H9 (cell line): ENCODE data around the gene FOXA2. TPM values are rescaled to one million over a fixed set of nuclear protein-coding genes. Genes with fewer than 3 reads are reported as not detected.

Experiments
- DNase-seq: peaks from one replicate; pipeline ENCODE4 v3.0.0-alpha.2; 2017
- H2AFZ ChIP-seq: one replicate; pipeline ENCODE4 v1.6.1; 2013; ENCODE audit warnings: mild to moderate bottlenecking, low read length, control low read depth, moderate library complexity
- H2AK5ac ChIP-seq: 2 replicates; pipeline ENCODE4 v1.6.1; 2013; ENCODE audit warnings: low read length, control low read depth, mixed read lengths; ENCODE audit not compliant: insufficient read length
- H2BK120ac ChIP-seq: one replicate; pipeline ENCODE4 v1.6.1; 2013; ENCODE audit warnings: low read depth, mild to moderate bottlenecking, low read length, control low read depth, inconsistent platforms; ENCODE audit not compliant: poor library complexity, severe bottlenecking
- H2BK12ac ChIP-seq: 2 replicates; pipeline ENCODE4 v1.6.1; 2013; ENCODE audit warnings: low read length, control low read depth, mixed read lengths, low read depth; ENCODE audit not compliant: insufficient read length
- H2BK15ac ChIP-seq: 2 replicates; pipeline ENCODE4 v1.6.1; 2013; ENCODE audit warnings: low read depth, low read length, control low read depth
- H2BK20ac ChIP-seq: one replicate; pipeline ENCODE4 v1.6.1; 2013; ENCODE audit warnings: low read depth, mild to moderate bottlenecking, low read length, control low read depth, inconsistent platforms; ENCODE audit not compliant: poor library complexity, severe bottlenecking
- H2BK5ac ChIP-seq: 2 replicates; pipeline ENCODE4 v1.6.1; 2013; ENCODE audit warnings: low read length, control low read depth, mixed read lengths; ENCODE audit not compliant: insufficient read length
- H3K14ac ChIP-seq: 2 replicates; pipeline ENCODE4 v1.6.1; 2013; ENCODE audit warnings: low read length, control low read depth; ENCODE audit not compliant: insufficient read depth
- H3K18ac ChIP-seq: 2 replicates; pipeline ENCODE4 v1.6.1; 2013; ENCODE audit warnings: low read depth, mild to moderate bottlenecking, mixed read lengths, low read length, control low read depth; ENCODE audit not compliant: insufficient read length
- H3K23ac ChIP-seq: 2 replicates; pipeline ENCODE4 v1.6.1; 2013; ENCODE audit warnings: low read length, control low read depth, mixed read lengths, low read depth; ENCODE audit not compliant: insufficient read length
- H3K23me2 ChIP-seq: 2 replicates; pipeline ENCODE4 v1.6.1; 2013; ENCODE audit warnings: low read depth, mild to moderate bottlenecking, mixed read lengths, low read length, control low read depth; ENCODE audit not compliant: insufficient read length, poor library complexity, severe bottlenecking
- H3K27ac ChIP-seq: 2 replicates; pipeline ENCODE4 v1.5.1; 2013; ENCODE audit warnings: low read length, control low read depth, mixed read lengths, low read depth; ENCODE audit not compliant: insufficient read length
- H3K27me3 ChIP-seq: 2 replicates; pipeline ENCODE4 v1.6.1; 2013; ENCODE audit warnings: low read length, control low read depth, inconsistent platforms; ENCODE audit not compliant: insufficient read depth
- H3K4ac ChIP-seq: 2 replicates; pipeline ENCODE4 v1.6.1; 2013; ENCODE audit warnings: low read depth, mild to moderate bottlenecking, control low read depth, inconsistent platforms, low read length, moderate library complexity
- H3K4me1 ChIP-seq: 2 replicates; pipeline ENCODE4 v1.6.1; 2013; ENCODE audit warnings: low read length, control low read depth, inconsistent platforms; ENCODE audit not compliant: insufficient read depth
- H3K4me2 ChIP-seq: 2 replicates; pipeline ENCODE4 v1.6.1; 2013; ENCODE audit warnings: low read length, control low read depth, mixed read lengths; ENCODE audit not compliant: insufficient read length, insufficient read depth
- H3K56ac ChIP-seq: 2 replicates; pipeline ENCODE4 v1.6.1; 2013; ENCODE audit warnings: low read depth, mild to moderate bottlenecking, mixed read lengths, low read length, control low read depth; ENCODE audit not compliant: insufficient read length
- H3K79me1 ChIP-seq: 2 replicates; pipeline ENCODE4 v1.6.1; 2013; ENCODE audit warnings: low read depth, mild to moderate bottlenecking, moderate library complexity, low read length, control low read depth, inconsistent platforms; ENCODE audit not compliant: insufficient read depth, poor library complexity, severe bottlenecking
- H3K79me2 ChIP-seq: 2 replicates; pipeline ENCODE4 v1.6.1; 2013; ENCODE audit warnings: low read length, control low read depth, inconsistent platforms; ENCODE audit not compliant: insufficient read depth
- H3K9ac ChIP-seq: 2 replicates; pipeline ENCODE4 v1.6.1; 2013; ENCODE audit warnings: low read length, control low read depth, mixed read lengths; ENCODE audit not compliant: insufficient read length; ENCODE audit errors: extremely low read depth
- H3K9me3 ChIP-seq: one replicate; pipeline ENCODE4 v1.6.1; 2013; ENCODE audit warnings: low read depth, low read length, inconsistent platforms; ENCODE audit not compliant: control insufficient read depth
- H3T11ph ChIP-seq: one replicate; pipeline ENCODE4 v1.6.1; 2013; ENCODE audit warnings: mild to moderate bottlenecking, low read length, control low read depth, inconsistent platforms
- H4K20me1 ChIP-seq: one replicate; pipeline ENCODE4 v1.6.1; 2013; ENCODE audit not compliant: control insufficient read depth, insufficient read length, insufficient read depth
- H4K5ac ChIP-seq: 2 replicates; pipeline ENCODE4 v1.6.1; 2013; ENCODE audit warnings: low read depth, mild to moderate bottlenecking, mixed read lengths, low read length, control low read depth; ENCODE audit not compliant: insufficient read length
- H4K8ac ChIP-seq: replicated peaks from 2 replicates; pipeline ENCODE4 v1.6.1; 2013; ENCODE audit warnings: low read length, control low read depth, mixed read lengths, low read depth; ENCODE audit not compliant: insufficient read length
- H4K91ac ChIP-seq: 2 replicates; pipeline ENCODE4 v1.6.1; 2013; ENCODE audit warnings: low read depth, mild to moderate bottlenecking, moderate library complexity, mixed read lengths, low read length, control low read depth; ENCODE audit not compliant: insufficient read length
- H3K27ac Mint-ChIP-seq, 3 experiments: 2 replicates in 2 of 3; 3 replicates in 1 of 3; pipeline ENCODE4 v1.8.0; 2020 to 2021; ENCODE audit warnings: mixed read lengths in 3 of 3, mild to moderate bottlenecking in 1 of 3, moderate library complexity in 1 of 3
- H3K27me3 Mint-ChIP-seq: 2 replicates; pipeline ENCODE4 v1.8.0; 2021; ENCODE audit warnings: low read depth, mild to moderate bottlenecking, moderate library complexity, mixed read lengths
- H3K36me3 Mint-ChIP-seq, 3 experiments: 2 replicates in 2 of 3; 3 replicates in 1 of 3; pipeline ENCODE4 v1.8.0; 2020 to 2021; ENCODE audit warnings: low read depth in 3 of 3, mixed read lengths in 3 of 3; ENCODE audit not compliant: insufficient read depth in 1 of 3
- H3K4me1 Mint-ChIP-seq, 2 experiments: 2 replicates each; pipeline ENCODE4 v1.8.0; 2020; ENCODE audit warnings: mixed read lengths in 2 of 2
- H3K4me3 Mint-ChIP-seq, 2 experiments: 2 replicates in 1 of 2; 3 replicates in 1 of 2; pipeline ENCODE4 v1.8.0; 2020 to 2021; ENCODE audit warnings: mild to moderate bottlenecking in 2 of 2, mixed read lengths in 2 of 2, moderate library complexity in 1 of 2
- H3K9me3 Mint-ChIP-seq, 2 experiments: 2 replicates in 1 of 2; 3 replicates in 1 of 2; pipeline ENCODE4 v1.8.0; 2020; ENCODE audit warnings: mild to moderate bottlenecking in 2 of 2, mixed read lengths in 2 of 2, moderate library complexity in 1 of 2
- WGBS: extraction: QIAGEN DNeasy Blood & Tissue Kit; methylation state at CpG from one replicate; pipeline ENCODE4 v1.1.7; 2013; ENCODE audit warnings: missing lambda C conversion rate, low lambda C conversion rate, mixed read lengths; ENCODE audit not compliant: insufficient read length; ENCODE audit errors: extremely low coverage; 5-methylcytosine and 5-hydroxymethylcytosine counted together
- total RNA-seq: library from RNA; stranded (reverse); gene quantifications from 2 replicates; pipeline ENCODE4 v1.2.1, GENCODE V29; 2021
- TF ChIP-seq, protein P1 (sequence below): fragments of 200-600 bp; sonication (generic); conservative IDR thresholded peaks from 3 replicates; pipeline ENCODE4 v1.8.0; 2021; ENCODE audit warnings: antibody characterized with exemption, mild to moderate bottlenecking

Gene FOXA2
- total RNA-seq, 1 experiment from 2014 or later = not detected

DNA sequence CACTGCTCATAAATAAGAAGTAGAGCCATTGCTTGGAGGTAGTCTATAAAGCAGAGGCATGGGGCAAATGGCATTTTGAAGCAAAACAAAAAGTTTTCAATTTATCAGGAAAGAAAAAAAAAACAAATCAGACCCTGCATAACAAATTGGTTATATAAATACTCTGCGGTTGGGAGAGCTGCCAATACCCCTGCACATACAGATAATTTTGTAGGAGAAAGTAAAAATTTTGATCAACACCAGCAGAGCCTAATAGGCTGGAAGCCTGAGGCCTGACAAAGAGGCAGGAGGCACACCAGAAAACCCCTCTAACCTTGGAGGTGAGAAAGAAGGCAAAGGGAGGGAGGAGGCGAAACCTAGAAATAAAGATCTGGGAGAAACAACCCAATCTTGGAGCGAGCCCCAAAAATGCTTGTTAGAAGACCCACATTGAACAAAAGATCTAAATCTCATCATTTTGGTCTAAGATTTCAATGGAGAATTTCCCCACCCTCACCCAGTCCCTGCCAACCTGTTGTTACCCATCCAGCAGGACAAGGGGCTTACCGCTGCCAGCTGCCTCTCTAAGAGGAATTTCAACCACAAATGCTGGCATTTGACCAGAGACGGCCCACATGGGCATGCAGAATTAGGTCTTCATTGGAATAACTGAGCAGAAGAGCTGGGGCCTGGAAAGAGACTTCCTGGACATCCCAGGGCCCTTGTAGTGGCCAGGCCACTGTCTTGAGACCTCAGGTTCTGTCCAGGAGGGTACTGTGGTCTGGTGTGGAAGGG, 28.4 kb downstream of the FOXA2 start:
- H3K4me1 Mint-ChIP-seq = peaks cover 41 to 47% of the 10 kb centered on the region in 2 experiments
- TF ChIP-seq, protein P1, sequence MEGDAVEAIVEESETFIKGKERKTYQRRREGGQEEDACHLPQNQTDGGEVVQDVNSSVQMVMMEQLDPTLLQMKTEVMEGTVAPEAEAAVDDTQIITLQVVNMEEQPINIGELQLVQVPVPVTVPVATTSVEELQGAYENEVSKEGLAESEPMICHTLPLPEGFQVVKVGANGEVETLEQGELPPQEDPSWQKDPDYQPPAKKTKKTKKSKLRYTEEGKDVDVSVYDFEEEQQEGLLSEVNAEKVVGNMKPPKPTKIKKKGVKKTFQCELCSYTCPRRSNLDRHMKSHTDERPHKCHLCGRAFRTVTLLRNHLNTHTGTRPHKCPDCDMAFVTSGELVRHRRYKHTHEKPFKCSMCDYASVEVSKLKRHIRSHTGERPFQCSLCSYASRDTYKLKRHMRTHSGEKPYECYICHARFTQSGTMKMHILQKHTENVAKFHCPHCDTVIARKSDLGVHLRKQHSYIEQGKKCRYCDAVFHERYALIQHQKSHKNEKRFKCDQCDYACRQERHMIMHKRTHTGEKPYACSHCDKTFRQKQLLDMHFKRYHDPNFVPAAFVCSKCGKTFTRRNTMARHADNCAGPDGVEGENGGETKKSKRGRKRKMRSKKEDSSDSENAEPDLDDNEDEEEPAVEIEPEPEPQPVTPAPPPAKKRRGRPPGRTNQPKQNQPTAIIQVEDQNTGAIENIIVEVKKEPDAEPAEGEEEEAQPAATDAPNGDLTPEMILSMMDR = no peak
- Histone ChIP-seq H4K20me1 (no peaks in the 10 kb centered on the region), H4K5ac (no peak overlapping the region), H3K79me1 (no peaks in the 10 kb centered on the region), H3K9ac (no peak overlapping the region), H3K18ac (no peak overlapping the region), H2BK120ac (no peak overlapping the region), H2BK5ac (no peak overlapping the region), H3T11ph (no peak overlapping the region), H2BK15ac (no peak overlapping the region), H3K9me3 (no peaks in the 10 kb centered on the region), H2AK5ac (no peak overlapping the region), H3K14ac (no peak overlapping the region), H3K4me1 (peaks cover 4% of the 10 kb centered on the region; the same call in 1 of the 2 replicates), H3K23me2 (no peaks in the 10 kb centered on the region), H3K4me2 (no peak overlapping the region), H3K27ac (no peak overlapping the region), H4K91ac (no peak overlapping the region), H3K23ac (no peak overlapping the region), H3K27me3 (peaks cover 40% of the 10 kb centered on the region), H2AFZ (no peak overlapping the region), H3K79me2 (no peaks in the 10 kb centered on the region), H2BK20ac (no peak overlapping the region), H3K4ac (no peak overlapping the region), H4K8ac (no peak overlapping the region), H2BK12ac (no peak overlapping the region), H3K56ac (no peak overlapping the region)
- peaks cover 90% of the 10 kb centered on the region for H3K27me3 Mint-ChIP-seq
- WGBS = no CpG with 5 or more reads among the region's 5 CpGs
- no peak overlapping the region for H3K4me3 Mint-ChIP-seq
- no peak overlapping the region for H3K27ac Mint-ChIP-seq
- H3K36me3 Mint-ChIP-seq = peaks cover 0 to 10% (median 3%) of the 10 kb centered on the region in 3 experiments; a peak in 2 of 7 replicates
- DNase-seq = no peak
- H3K9me3 Mint-ChIP-seq = peaks cover 6 to 10% of the 10 kb centered on the region in 2 experiments
